Right atrium auricular region (tissue), 2 donors: Measurements from ENCODE around the gene FAM98C. TPM values are rescaled to one million over a fixed set of nuclear protein-coding genes. Genes with fewer than 3 reads are reported as not detected.

Source experiments
- DNase-seq: peaks from one replicate; pipeline ENCODE4 v3.0.0-alpha.2; 2019; ENCODE audit warnings: low spot score
- H3K27ac ChIP-seq, 2 donors: fragments of 200-600 bp; sonication (generic); 1 replicate in 1 of 2; 2 replicates in 1 of 2; pipeline ENCODE4 v1.5.1; 2016 to 2019
- H3K27me3 ChIP-seq, 2 donors: fragments of 200-600 bp; sonication (generic); one replicate each; pipeline versions ENCODE4 v1.5.1 to v1.6.0; 2017 to 2019
- H3K36me3 ChIP-seq: fragments of 200-600 bp; sonication (generic); one replicate; pipeline ENCODE4 v1.5.1; 2016
- H3K4me1 ChIP-seq, 2 donors: fragments of 200-600 bp; sonication (generic); one replicate each; pipeline versions ENCODE4 v1.5.1 to v1.6.0; 2017 to 2019
- H3K4me3 ChIP-seq, 2 donors: fragments of 200-600 bp; sonication (generic); 1 replicate in 1 of 2; 2 replicates in 1 of 2; pipeline ENCODE4 v1.5.1; 2017 to 2019; ENCODE audit warnings: mild to moderate bottlenecking in 1 of 2, moderate library complexity in 1 of 2
- H3K9me3 ChIP-seq, 2 donors: fragments of 200-600 bp; sonication (generic); one replicate each; pipeline ENCODE4 v1.5.1; 2019
- total RNA-seq, 2 donors: library from RNA; depleted of rRNA; stranded (reverse); fragments of >200 nt; gene quantifications; one replicate each; pipeline ENCODE4 v1.1.0, GENCODE V29; 2016
- TF ChIP-seq, protein P1 (sequence below), 2 donors: fragments of 200-600 bp; sonication (generic); IDR thresholded peaks; one replicate each; pipeline ENCODE4 v1.5.1; 2019; ENCODE audit warnings: antibody characterized with exemption in 2 of 2

FAM98C gene
- total RNA-seq, 2 donors from 2014 or later = 11.9 to 19.8 TPM

DNA sequence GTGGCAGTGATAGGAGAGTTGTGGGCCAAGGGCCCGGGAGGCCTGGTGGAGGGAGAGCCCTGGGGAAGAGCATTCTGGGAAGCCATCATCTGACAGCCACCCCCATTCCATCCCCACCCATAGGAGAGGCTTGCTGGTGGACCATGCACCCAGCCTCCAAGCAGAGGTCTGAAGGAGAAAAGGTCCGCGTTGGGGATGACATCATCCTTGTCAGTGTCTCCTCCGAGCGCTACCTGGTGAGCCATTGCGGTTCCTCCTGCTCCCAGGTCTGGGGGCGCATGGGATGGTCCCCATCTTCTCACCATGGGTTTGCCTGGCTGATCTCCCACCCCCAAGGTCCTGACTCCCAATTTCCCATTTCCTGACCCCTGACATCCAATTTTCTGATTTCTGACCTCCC is 41.1 kb downstream of the FAM98C start:
- H3K36me3 ChIP-seq = no peaks in the 10 kb centered on the region
- DNase-seq = no peak
- H3K4me1 ChIP-seq = no peaks in the 10 kb centered on the region
- H3K27ac ChIP-seq = no peak overlapping the region
- H3K27me3 ChIP-seq = no peaks in the 10 kb centered on the region
- H3K9me3 ChIP-seq = no peaks in the 10 kb centered on the region
- no peak overlapping the region for H3K4me3 ChIP-seq
- TF ChIP-seq, protein P1, sequence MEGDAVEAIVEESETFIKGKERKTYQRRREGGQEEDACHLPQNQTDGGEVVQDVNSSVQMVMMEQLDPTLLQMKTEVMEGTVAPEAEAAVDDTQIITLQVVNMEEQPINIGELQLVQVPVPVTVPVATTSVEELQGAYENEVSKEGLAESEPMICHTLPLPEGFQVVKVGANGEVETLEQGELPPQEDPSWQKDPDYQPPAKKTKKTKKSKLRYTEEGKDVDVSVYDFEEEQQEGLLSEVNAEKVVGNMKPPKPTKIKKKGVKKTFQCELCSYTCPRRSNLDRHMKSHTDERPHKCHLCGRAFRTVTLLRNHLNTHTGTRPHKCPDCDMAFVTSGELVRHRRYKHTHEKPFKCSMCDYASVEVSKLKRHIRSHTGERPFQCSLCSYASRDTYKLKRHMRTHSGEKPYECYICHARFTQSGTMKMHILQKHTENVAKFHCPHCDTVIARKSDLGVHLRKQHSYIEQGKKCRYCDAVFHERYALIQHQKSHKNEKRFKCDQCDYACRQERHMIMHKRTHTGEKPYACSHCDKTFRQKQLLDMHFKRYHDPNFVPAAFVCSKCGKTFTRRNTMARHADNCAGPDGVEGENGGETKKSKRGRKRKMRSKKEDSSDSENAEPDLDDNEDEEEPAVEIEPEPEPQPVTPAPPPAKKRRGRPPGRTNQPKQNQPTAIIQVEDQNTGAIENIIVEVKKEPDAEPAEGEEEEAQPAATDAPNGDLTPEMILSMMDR (IDR thresholded peaks at IDR 0.05) = no peak

DNA sequence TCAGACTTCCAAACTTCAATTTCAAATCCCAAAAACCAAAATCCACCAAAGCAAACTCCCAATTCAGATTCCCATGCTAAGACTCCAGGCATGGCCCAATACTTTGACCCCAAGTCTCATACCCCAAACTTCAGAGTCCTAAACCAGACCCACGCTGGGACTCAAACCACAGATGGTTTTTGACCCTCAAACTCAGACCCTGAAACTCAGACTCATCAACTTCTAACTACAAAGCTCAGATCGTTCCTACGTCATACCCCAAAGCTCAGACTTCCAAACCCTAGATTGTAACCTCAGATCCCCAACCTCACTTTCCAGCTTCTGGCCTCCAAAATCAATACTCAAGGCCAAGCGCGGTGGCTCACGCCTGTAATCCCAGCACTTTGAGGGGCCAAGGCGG is 42.5 kb downstream of the FAM98C start:
- no peak overlapping the region for H3K4me3 ChIP-seq
- no peak overlapping the region for H3K27ac ChIP-seq
- H3K9me3 ChIP-seq = no peaks in the 10 kb centered on the region
- no peaks in the 10 kb centered on the region for H3K4me1 ChIP-seq
- TF ChIP-seq, protein P1 (IDR thresholded peaks at IDR 0.05) = no peak
- H3K27me3 ChIP-seq = no peaks in the 10 kb centered on the region
- no peak for DNase-seq
- no peaks in the 10 kb centered on the region for H3K36me3 ChIP-seq

DNA sequence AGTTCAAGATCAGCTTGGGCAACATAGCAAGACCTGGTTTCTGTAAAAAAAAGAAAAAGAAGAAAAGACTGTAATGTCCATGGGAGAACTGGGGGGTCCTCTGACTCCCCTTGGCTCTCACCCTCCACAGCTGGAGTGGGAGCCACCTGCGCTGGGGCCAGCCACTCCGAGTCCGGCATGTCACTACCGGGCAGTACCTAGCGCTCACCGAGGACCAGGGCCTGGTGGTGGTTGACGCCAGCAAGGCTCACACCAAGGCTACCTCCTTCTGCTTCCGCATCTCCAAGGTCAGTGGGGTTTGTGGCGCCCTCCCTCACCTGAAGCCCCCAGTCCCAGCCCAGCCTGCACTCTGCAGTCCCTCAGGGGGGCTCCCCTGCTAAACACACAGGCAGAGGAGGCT is 45.3 kb downstream of the FAM98C start:
- Histone ChIP-seq H3K4me3 (no peak overlapping the region), H3K9me3 (no peaks in the 10 kb centered on the region), H3K36me3 (no peaks in the 10 kb centered on the region), H3K27ac (no peak overlapping the region), H3K27me3 (no peaks in the 10 kb centered on the region), H3K4me1 (no peaks in the 10 kb centered on the region)
- no peak for DNase-seq
- TF ChIP-seq, protein P1 (IDR thresholded peaks at IDR 0.05) = no peak

DNA sequence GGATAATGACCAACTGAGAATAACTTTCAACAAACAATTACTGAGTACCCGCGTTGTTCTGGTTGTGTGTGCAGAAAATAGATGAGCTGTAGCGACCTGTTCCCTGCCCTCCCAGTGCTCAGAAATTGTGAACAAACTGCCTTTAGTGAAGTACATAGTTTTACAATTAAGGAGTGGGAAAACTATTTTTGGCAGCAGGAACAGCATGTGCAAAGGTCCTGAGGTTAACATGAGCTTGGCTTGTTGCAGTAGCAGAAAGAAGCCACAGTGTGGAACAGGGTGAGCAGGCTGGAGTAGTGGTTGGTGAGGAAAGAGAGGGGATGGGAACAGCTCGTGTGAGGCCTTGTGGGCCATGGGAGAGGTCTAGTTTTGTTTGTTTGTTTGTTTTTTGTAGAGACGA is 46.6 kb downstream of the FAM98C start:
- Histone ChIP-seq H3K4me3 (no peak overlapping the region), H3K27ac (no peak overlapping the region), H3K36me3 (no peaks in the 10 kb centered on the region), H3K27me3 (no peaks in the 10 kb centered on the region), H3K9me3 (no peaks in the 10 kb centered on the region), H3K4me1 (no peaks in the 10 kb centered on the region)
- TF ChIP-seq, protein P1 (IDR thresholded peaks at IDR 0.05) = no peak
- no peak for DNase-seq

DNA sequence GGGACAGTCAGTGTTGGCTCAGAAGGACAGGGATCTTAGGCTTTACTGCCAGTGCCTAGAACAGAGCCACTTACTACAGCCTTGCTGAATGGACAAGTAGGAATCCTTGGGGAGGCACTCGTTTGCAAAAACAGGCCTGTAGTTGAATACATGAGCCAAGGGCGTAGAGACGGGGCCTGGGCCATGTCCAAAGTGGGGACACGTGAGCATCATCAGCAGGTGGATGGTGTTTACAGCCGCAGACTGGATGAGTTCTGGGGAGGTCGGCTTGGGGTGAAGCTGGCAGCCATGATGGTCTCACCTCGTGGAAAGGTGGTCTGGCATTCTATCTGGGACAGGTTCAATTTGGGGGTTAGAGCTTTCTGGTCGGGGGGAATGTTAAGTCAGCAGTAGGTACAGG is 48.1 kb downstream of the FAM98C start:
- TF ChIP-seq, protein P1 (IDR thresholded peaks at IDR 0.05) = no peak
- Histone ChIP-seq H3K36me3 (no peaks in the 10 kb centered on the region), H3K27ac (no peak overlapping the region), H3K4me1 (no peaks in the 10 kb centered on the region), H3K4me3 (no peak overlapping the region), H3K9me3 (no peaks in the 10 kb centered on the region), H3K27me3 (no peaks in the 10 kb centered on the region)
- DNase-seq = no peak

DNA sequence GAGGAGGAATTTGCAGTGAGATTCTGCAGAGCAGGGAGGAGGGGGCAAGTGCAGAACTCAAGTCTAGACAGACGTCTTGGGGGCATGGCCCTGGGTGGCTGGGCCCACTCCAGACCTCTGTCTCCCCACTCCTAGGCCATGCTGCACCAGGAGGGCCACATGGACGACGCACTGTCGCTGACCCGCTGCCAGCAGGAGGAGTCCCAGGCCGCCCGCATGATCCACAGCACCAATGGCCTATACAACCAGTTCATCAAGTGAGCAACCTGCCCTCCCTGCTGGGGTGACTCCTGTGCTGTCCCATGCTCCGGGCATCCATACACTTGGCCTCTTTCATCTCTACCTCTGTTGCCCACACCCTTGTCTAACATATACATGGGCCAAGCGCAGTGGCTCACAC is 48.7 kb downstream of the FAM98C start:
- Histone ChIP-seq H3K27me3 (no peaks in the 10 kb centered on the region), H3K9me3 (no peaks in the 10 kb centered on the region), H3K27ac (no peak overlapping the region), H3K36me3 (no peaks in the 10 kb centered on the region), H3K4me1 (no peaks in the 10 kb centered on the region), H3K4me3 (no peak overlapping the region)
- TF ChIP-seq, protein P1 (IDR thresholded peaks at IDR 0.05) = no peak
- no peak for DNase-seq
